SU-DHL-6 (cell line): ENCODE results near the gene FIGN.

Experiments used
- H2AFZ ChIP-seq: fragments of 200-600 bp; sonication (generic); 2 replicates; pipeline ENCODE4 v1.6.1; 2014; ENCODE audit warnings: low read depth, mild to moderate bottlenecking, moderate library complexity, mixed read lengths, antibody characterized with exemption, low read length; ENCODE audit not compliant: severe bottlenecking
- H3F3A ChIP-seq: fragments of 200-600 bp; shearing (Covaris generic); 2 replicates; pipeline ENCODE4 v1.6.0; 2016; ENCODE audit warnings: antibody characterized with exemption, mild to moderate bottlenecking; ENCODE audit not compliant: insufficient read depth
- H3K27ac ChIP-seq: fragments of 200-600 bp; sonication (generic); 2 replicates; pipeline ENCODE4 v1.5.1; 2016; ENCODE audit warnings: low read depth, mild to moderate bottlenecking, low read length, moderate library complexity, mixed read lengths
- H3K27me3 ChIP-seq: fragments of 200-600 bp; sonication (generic), shearing (Covaris generic); 2 replicates; pipeline ENCODE4 v1.6.0; 2014; ENCODE audit warnings: mild to moderate bottlenecking, low read length
- H3K36me3 ChIP-seq: fragments of 200-600 bp; sonication (generic); 2 replicates; pipeline ENCODE4 v1.6.1; 2014; ENCODE audit warnings: mild to moderate bottlenecking, low read length, mixed read lengths
- H3K4me2 ChIP-seq: fragments of 300-600, 200-600 bp; shearing (Covaris generic), sonication (generic); 2 replicates; pipeline ENCODE4 v1.6.0; 2014; ENCODE audit warnings: low read length, low read depth, mild to moderate bottlenecking; ENCODE audit not compliant: poor library complexity, severe bottlenecking
- H3K4me3 ChIP-seq: fragments of 200-600 bp; sonication (generic); 2 replicates; pipeline ENCODE4 v1.5.1; 2014; ENCODE audit warnings: antibody characterized with exemption, low read length, mild to moderate bottlenecking, mixed read lengths; ENCODE audit not compliant: insufficient read depth, poor library complexity, severe bottlenecking
- H3K79me2 ChIP-seq: fragments of 200-600 bp; sonication (generic); 2 replicates; pipeline ENCODE4 v1.6.1; 2014; ENCODE audit warnings: mild to moderate bottlenecking, low read length, moderate library complexity; ENCODE audit not compliant: insufficient read depth
- H3K9ac ChIP-seq: fragments of 200-600 bp; sonication (generic); 2 replicates; pipeline ENCODE4 v1.7.0; 2014; ENCODE audit warnings: mild to moderate bottlenecking, low read length
- H3K9me2 ChIP-seq: fragments of 200-600 bp; sonication (generic); replicated peaks from 2 replicates; pipeline ENCODE4 v1.6.1; 2014; ENCODE audit warnings: low read length; ENCODE audit not compliant: insufficient read depth
- H3K9me3 ChIP-seq: fragments of 200-600 bp; sonication (generic); 2 replicates; pipeline ENCODE4 v1.6.1; 2014; ENCODE audit warnings: low read length, mixed read lengths; ENCODE audit not compliant: insufficient read depth
- H4K20me1 ChIP-seq: fragments of 200-600 bp; sonication (generic); 2 replicates; pipeline ENCODE4 v1.6.1; 2014; ENCODE audit warnings: low read depth, mild to moderate bottlenecking, antibody characterized with exemption, low read length, moderate library complexity, mixed read lengths
- CTCF ChIP-seq: fragments of 200-600 bp; sonication (generic); IDR thresholded peaks from one replicate; pipeline ENCODE4 v1.5.1; 2017; ENCODE audit warnings: antibody characterized with exemption, mild to moderate bottlenecking, low read length, moderate library complexity; ENCODE audit not compliant: insufficient read depth, poor library complexity, severe bottlenecking
- EZH2phosphoT487 ChIP-seq: fragments of 200-600 bp; sonication (generic), shearing (Covaris generic); conservative IDR thresholded peaks from 2 replicates; pipeline ENCODE4 v1.6.1; 2018; ENCODE audit warnings: mild to moderate bottlenecking, antibody characterized with exemption, low read length, moderate library complexity, mixed read lengths

The FIGN gene

GRCh38 chr2:163656622-163657280, 79.1 kb downstream of the FIGN start:
- no peaks in the 10 kb centered on the region for H3K79me2 ChIP-seq
- H3K9me2 ChIP-seq = no peaks in the 10 kb centered on the region
- no peak overlapping the region for H3K27ac ChIP-seq
- no peaks in the 10 kb centered on the region for H4K20me1 ChIP-seq
- no peak overlapping the region for H2AFZ ChIP-seq
- H3K9me3 ChIP-seq = no peaks in the 10 kb centered on the region
- H3K36me3 ChIP-seq = no peaks in the 10 kb centered on the region
- no peak overlapping the region for H3K4me2 ChIP-seq
- no peak overlapping the region for H3K4me3 ChIP-seq
- no peak for TF ChIP-seq CTCF
- no peak for TF ChIP-seq EZH2phosphoT487
- no peaks in the 10 kb centered on the region for H3K27me3 ChIP-seq
- H3F3A ChIP-seq = no peaks in the 10 kb centered on the region
- no peak overlapping the region for H3K9ac ChIP-seq

GRCh38 chr2:163655667-163656066, 80.1 kb downstream of the FIGN start:
- no peaks in the 10 kb centered on the region for H3K36me3 ChIP-seq
- no peak overlapping the region for H2AFZ ChIP-seq
- no peaks in the 10 kb centered on the region for H3K27me3 ChIP-seq
- H4K20me1 ChIP-seq = no peaks in the 10 kb centered on the region
- H3K27ac ChIP-seq = no peak overlapping the region
- H3K4me3 ChIP-seq = no peak overlapping the region
- no peak for TF ChIP-seq EZH2phosphoT487
- no peak for TF ChIP-seq CTCF
- H3K9me3 ChIP-seq = no peaks in the 10 kb centered on the region
- no peaks in the 10 kb centered on the region for H3K79me2 ChIP-seq
- no peaks in the 10 kb centered on the region for H3F3A ChIP-seq
- no peaks in the 10 kb centered on the region for H3K9me2 ChIP-seq
- no peak overlapping the region for H3K9ac ChIP-seq
- H3K4me2 ChIP-seq = no peak overlapping the region

- no peak for TF ChIP-seq EZH2phosphoT487
- no peak for TF ChIP-seq CTCF
- no peak overlapping the region for H3K4me3 ChIP-seq
- no peak overlapping the region for H3K4me2 ChIP-seq
- no peaks in the 10 kb centered on the region for H3K9me2 ChIP-seq
- H3F3A ChIP-seq = no peaks in the 10 kb centered on the region
- no peaks in the 10 kb centered on the region for H3K27me3 ChIP-seq
- H3K9me3 ChIP-seq = no peaks in the 10 kb centered on the region
- H2AFZ ChIP-seq = no peak overlapping the region
- H4K20me1 ChIP-seq = no peaks in the 10 kb centered on the region
- H3K36me3 ChIP-seq = no peaks in the 10 kb centered on the region
- no peak overlapping the region for H3K27ac ChIP-seq
- H3K79me2 ChIP-seq = no peaks in the 10 kb centered on the region
- H3K9ac ChIP-seq = no peak overlapping the region
Measured at GRCh38 chr2:163652751-163653150, 83.1 kb downstream of the FIGN start.
